RWPE2 (cell line): Measurements from ENCODE around the gene MCC.
A peak's percentile ranks its signal among the peaks of the same experiment; 100 is the strongest.

ENCODE experiments used
- ATAC-seq: fragments of 200-7000 bp; cut with Tn5 transposase; 3 replicates; pipeline ENCODE4 v1.9.1; 2021; ENCODE audit warnings: low read depth
- DNase-seq: peaks from one replicate; pipeline ENCODE4 v3.0.0-alpha.2; 2020; ENCODE audit warnings: low spot score
- H3K27ac ChIP-seq: fragments of 450-650 bp; 2 replicates; pipeline ENCODE4 v1.5.1; 2017; ENCODE audit warnings: mild to moderate bottlenecking; ENCODE audit not compliant: poor library complexity, severe bottlenecking
- H3K27me3 ChIP-seq: fragments of 250-450 bp; sonication (Bioruptor Pico); 2 replicates; pipeline ENCODE4 v1.5.1; 2021; ENCODE audit warnings: mild to moderate bottlenecking, moderate library complexity; ENCODE audit not compliant: insufficient read depth, poor library complexity, severe bottlenecking
- H3K36me3 ChIP-seq: fragments of 250-450 bp; sonication (Bioruptor Pico); 2 replicates; pipeline ENCODE4 v1.5.1; 2020; ENCODE audit warnings: low read depth, mild to moderate bottlenecking, moderate library complexity
- H3K4me1 ChIP-seq: fragments of 250-450 bp; sonication (Bioruptor Pico); 2 replicates; pipeline ENCODE4 v1.5.1; 2021; ENCODE audit warnings: mild to moderate bottlenecking, moderate library complexity; ENCODE audit not compliant: insufficient read depth, poor library complexity, severe bottlenecking
- H3K4me3 ChIP-seq: fragments of 250-450 bp; sonication (Bioruptor Pico); 2 replicates; pipeline ENCODE4 v1.5.1; 2021; ENCODE audit warnings: mild to moderate bottlenecking, moderate library complexity; ENCODE audit not compliant: severe bottlenecking
- H3K9me3 ChIP-seq: fragments of 250-450 bp; sonication (Bioruptor Pico); 2 replicates; pipeline ENCODE4 v1.5.1; 2021; ENCODE audit warnings: mild to moderate bottlenecking, moderate library complexity; ENCODE audit not compliant: severe bottlenecking
- CTCF ChIP-seq: fragments of 450-650 bp; IDR thresholded peaks from one replicate; pipeline ENCODE4 v1.5.1; 2017; ENCODE audit warnings: mild to moderate bottlenecking, moderate library complexity; ENCODE audit not compliant: poor library complexity, severe bottlenecking

Gene MCC

GRCh38 chr5:113524927-113525326, 36.7 kb upstream of the MCC start:
- H3K27ac ChIP-seq = no peak overlapping the region
- H3K9me3 ChIP-seq = no peaks in the 10 kb centered on the region
- peaks cover 58% of the 10 kb centered on the region for H3K36me3 ChIP-seq
- no peak overlapping the region for H3K4me3 ChIP-seq
- no peak for TF ChIP-seq CTCF
- H3K27me3 ChIP-seq = no peaks in the 10 kb centered on the region
- ATAC-seq (no peak), DNase-seq (no peak)
- peaks cover 44% of the 10 kb centered on the region for H3K4me1 ChIP-seq

- Histone ChIP-seq H3K4me3 (no peak overlapping the region), H3K27ac (no peak overlapping the region), H3K9me3 (no peaks in the 10 kb centered on the region), H3K27me3 (no peaks in the 10 kb centered on the region), H3K4me1 (peaks cover 43% of the 10 kb centered on the region), H3K36me3 (peaks cover 64% of the 10 kb centered on the region)
- DNase-seq = no peak
- ATAC-seq = no peak
- TF ChIP-seq CTCF = no peak
These were observed 34.9 kb upstream of the MCC start for GRCh38 chr5:113523168-113523567.

- ATAC-seq (no peak), DNase-seq (no peak)
- no peak overlapping the region for H3K27ac ChIP-seq
- no peak for TF ChIP-seq CTCF
- H3K27me3 ChIP-seq = no peaks in the 10 kb centered on the region
- H3K4me3 ChIP-seq = no peak overlapping the region
- peaks cover 74% of the 10 kb centered on the region for H3K36me3 ChIP-seq
- peaks cover 23% of the 10 kb centered on the region for H3K4me1 ChIP-seq
- H3K9me3 ChIP-seq = no peaks in the 10 kb centered on the region
These were observed 32.6 kb upstream of the MCC start for GRCh38 chr5:113520899-113521298.

- no peaks in the 10 kb centered on the region for H3K9me3 ChIP-seq
- ATAC-seq (peak; percentile 79), DNase-seq (no peak)
- H3K36me3 ChIP-seq = peaks cover 74% of the 10 kb centered on the region
- H3K27ac ChIP-seq = no peak overlapping the region
- TF ChIP-seq CTCF = no peak
- peaks cover 23% of the 10 kb centered on the region for H3K4me1 ChIP-seq
- no peak overlapping the region for H3K4me3 ChIP-seq
- no peaks in the 10 kb centered on the region for H3K27me3 ChIP-seq
These were observed 32.2 kb upstream of the MCC start for GRCh38 chr5:113520429-113520828.

GRCh38 chr5:113519412-113519811, 31.2 kb upstream of the MCC start:
- no peaks in the 10 kb centered on the region for H3K9me3 ChIP-seq
- ATAC-seq (no peak), DNase-seq (no peak)
- no peak for TF ChIP-seq CTCF
- no peak overlapping the region for H3K4me3 ChIP-seq
- peaks cover 23% of the 10 kb centered on the region for H3K4me1 ChIP-seq
- no peaks in the 10 kb centered on the region for H3K27me3 ChIP-seq
- peaks cover 69% of the 10 kb centered on the region for H3K36me3 ChIP-seq
- H3K27ac ChIP-seq = no peak overlapping the region
